Testis (tissue), 2 donors: Measurements from ENCODE around the gene ZC3H7B.

Experiments
- POLR2A ChIP-seq: fragments of 450-650 bp; IDR thresholded peaks from one replicate; pipeline ENCODE4 v1.6.1; 2017; ENCODE audit warnings: antibody characterized with exemption, mild to moderate bottlenecking, moderate library complexity
- TF ChIP-seq, protein P1 (sequence below), 3 experiments: fragments of 450-650 bp in 2 of 3; fragments of 200-600 bp in 1 of 3; sonication (generic) in 1 of 3; IDR thresholded peaks; one replicate each; pipeline ENCODE4 v1.5.1; 2016 to 2019; ENCODE audit warnings: antibody characterized with exemption in 3 of 3, mild to moderate bottlenecking in 2 of 3, moderate library complexity in 1 of 3

DNA sequence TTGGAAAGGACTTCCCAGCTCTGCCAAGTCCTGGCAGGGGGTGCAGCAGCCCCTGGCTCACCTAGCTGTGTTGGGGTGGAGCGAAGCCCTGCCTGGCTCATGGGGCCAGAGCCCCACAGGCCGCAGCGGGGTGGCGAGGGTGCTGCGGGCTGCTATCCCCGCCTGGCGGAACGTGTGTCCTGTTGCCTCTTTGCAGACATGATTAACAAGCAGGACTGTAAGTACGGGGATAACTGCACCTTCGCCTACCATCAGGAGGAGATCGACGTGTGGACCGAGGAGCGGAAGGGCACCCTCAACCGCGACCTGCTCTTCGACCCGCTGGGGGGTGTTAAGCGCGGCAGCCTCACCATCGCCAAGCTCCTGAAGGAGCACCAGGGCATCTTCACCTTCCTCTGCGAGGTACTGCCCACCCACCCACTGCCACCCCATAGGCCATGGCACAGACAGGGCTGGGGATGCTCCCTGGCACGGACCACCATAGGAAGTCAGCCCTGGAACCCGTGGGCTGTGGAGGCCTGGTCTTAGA is 44.5 kb downstream of the ZC3H7B start:
- TF ChIP-seq, protein P1, sequence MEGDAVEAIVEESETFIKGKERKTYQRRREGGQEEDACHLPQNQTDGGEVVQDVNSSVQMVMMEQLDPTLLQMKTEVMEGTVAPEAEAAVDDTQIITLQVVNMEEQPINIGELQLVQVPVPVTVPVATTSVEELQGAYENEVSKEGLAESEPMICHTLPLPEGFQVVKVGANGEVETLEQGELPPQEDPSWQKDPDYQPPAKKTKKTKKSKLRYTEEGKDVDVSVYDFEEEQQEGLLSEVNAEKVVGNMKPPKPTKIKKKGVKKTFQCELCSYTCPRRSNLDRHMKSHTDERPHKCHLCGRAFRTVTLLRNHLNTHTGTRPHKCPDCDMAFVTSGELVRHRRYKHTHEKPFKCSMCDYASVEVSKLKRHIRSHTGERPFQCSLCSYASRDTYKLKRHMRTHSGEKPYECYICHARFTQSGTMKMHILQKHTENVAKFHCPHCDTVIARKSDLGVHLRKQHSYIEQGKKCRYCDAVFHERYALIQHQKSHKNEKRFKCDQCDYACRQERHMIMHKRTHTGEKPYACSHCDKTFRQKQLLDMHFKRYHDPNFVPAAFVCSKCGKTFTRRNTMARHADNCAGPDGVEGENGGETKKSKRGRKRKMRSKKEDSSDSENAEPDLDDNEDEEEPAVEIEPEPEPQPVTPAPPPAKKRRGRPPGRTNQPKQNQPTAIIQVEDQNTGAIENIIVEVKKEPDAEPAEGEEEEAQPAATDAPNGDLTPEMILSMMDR (IDR thresholded peaks at IDR 0.05), result no peak
- TF ChIP-seq POLR2A, result no peak
